Activated CD4-positive, alpha-beta T cell treated with anti-CD3 and anti-CD28 coated beads, Interleukin-2, amount 50 U/mL, for 4 hours (primary cell): Measurements from ENCODE around the gene RAP2A.

ENCODE experiments used
- DNase-seq, 2 experiments: peaks; one replicate each; pipeline ENCODE4 v3.0.0-alpha.2; 2020

RAP2A gene

GRCh38 chr13:97456047-97456446 is 22.1 kb downstream of the RAP2A start:
- no peak for DNase-seq

DNA sequence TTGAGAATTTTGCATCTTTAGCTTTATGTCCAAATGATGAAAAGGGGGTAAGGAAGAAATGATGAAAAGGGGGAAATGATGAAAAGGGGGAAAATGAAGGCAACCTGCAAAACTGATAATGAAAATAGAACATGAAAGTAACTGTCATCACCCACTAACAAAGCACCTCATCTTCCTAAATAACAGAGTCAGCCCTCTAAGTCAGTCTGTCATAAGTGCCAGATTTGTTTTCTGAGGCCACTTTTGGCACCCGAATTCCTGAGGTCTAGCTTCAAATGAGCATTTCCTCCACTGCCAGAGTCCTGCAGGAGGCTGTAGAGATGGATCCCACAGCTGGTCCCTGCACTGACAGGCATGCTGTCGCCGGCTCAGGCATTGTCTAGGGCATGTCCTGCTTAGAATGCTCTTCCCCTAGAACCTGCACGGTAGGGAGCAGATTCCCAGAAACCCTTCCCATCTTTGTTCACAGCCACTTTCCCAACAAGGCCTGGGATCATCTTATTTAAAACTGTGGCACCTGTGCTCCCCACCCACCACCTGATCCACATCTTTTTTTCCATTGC is 25.3 kb downstream of the RAP2A start:
- no peak for DNase-seq

DNA sequence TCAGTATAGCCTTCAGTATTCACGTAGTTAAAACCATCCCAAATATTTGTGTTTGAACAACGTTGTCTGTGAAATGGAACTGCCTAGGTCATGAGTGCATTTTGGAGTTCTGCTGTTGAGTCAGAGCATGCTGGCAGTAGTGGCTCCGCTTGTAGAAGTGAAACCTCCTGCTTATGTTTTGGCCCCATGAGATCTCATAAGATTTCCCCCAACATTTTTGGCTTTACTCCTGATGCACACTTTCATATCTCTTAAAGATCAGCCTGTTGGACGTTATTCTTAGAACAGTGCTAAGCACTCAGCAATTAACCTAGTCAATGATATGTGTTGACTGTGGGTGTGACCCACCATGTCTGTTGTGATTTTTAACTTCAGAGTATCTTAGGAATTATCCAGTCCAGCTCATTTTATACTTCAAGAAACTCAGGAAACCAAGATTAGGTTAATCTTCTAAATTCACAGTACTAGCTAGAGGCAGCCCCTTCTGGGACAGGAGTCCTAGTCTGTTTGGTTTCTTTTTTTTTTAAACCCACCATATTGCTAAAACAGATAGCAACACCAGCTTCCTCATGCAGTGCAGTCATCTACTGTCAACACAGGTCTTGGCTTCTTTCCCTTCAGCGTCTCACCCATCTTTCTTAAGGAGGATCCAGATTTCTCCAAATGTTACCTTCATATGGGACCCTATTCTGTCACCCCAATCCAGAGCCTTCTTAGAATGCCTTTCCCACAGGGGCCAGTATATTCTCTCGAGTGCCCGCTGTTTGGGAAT is 26.2 kb downstream of the RAP2A start:
- DNase-seq: no peak

DNA sequence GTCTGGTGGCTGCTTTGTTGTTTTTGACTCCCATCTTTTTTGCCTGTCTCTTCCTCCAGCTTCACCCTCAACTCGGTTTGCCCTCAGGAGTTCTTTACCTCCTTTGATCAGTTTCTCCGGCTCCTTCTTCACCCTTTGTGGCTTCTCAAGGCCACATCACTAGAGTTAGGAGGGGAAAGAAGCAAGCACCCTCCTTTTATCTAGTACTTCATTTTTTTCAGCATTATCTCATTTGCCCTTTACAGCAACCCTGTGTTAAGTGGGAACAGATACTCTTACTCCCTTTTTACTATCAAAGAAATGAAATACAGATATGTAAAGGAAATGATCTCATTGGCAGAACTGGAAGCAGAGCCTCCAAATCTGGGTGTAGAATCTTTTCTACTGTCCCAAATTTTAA is 26.9 kb downstream of the RAP2A start:
- no peak for DNase-seq

- no peak for DNase-seq
Observed at GRCh38 chr13:97464561-97464960, 30.6 kb downstream of the RAP2A start.

- no peak for DNase-seq
Observed at GRCh38 chr13:97466722-97467121, 32.8 kb downstream of the RAP2A start.

- no peak for DNase-seq
Observed at GRCh38 chr13:97468331-97468730, 34.4 kb downstream of the RAP2A start.

- no peak for DNase-seq
Observed at GRCh38 chr13:97471711-97472110, 37.7 kb downstream of the RAP2A start.

- no peak for DNase-seq
Observed at GRCh38 chr13:97474349-97474980, 40.5 kb downstream of the RAP2A start.

DNA sequence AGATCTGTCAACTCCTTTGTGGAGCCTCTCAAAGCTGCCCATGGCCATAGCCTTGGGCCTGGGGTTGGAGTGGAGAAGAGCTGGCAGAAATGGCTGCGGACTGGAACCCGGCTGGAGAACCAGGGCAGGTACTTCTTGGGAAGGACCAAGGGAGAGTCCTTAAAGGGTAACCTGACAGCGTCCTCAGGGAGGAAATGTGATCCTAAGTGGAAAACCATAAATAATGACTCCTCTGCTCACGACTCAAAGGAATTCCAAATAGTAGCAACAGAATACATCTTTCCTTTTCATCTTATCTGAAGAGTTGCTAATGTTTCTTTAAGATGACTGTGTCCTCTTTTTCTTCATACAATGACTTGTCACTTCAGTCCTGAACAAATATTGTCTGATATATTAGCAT is 41.0 kb downstream of the RAP2A start:
- DNase-seq: no peak

GRCh38 chr13:97477844-97478243 is 43.9 kb downstream of the RAP2A start:
- no peak for DNase-seq

- DNase-seq: no peak
Observed at GRCh38 chr13:97478247-97478646, 44.3 kb downstream of the RAP2A start.

- DNase-seq: no peak
Observed at GRCh38 chr13:97483465-97483864, 49.5 kb downstream of the RAP2A start.

DNA sequence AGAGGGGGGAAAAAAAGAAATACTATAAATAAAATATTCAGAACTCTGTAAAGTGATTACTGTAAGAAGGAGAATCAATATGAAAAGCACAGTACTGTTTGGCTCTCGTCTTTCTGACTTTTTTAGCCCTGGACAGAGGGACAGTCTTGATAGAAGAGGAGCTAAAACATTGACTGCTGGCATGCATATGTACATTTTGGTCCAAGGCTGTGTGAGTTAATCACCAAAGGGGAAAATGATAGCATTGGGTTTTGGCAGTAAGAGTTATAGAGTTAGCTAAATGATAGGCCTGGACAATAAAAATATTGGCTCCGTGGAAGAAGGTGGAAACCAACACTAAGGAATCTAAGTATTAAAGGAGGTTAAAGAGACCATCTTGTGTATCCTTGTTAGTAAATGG is 50.3 kb downstream of the RAP2A start:
- DNase-seq: no peak

DNA sequence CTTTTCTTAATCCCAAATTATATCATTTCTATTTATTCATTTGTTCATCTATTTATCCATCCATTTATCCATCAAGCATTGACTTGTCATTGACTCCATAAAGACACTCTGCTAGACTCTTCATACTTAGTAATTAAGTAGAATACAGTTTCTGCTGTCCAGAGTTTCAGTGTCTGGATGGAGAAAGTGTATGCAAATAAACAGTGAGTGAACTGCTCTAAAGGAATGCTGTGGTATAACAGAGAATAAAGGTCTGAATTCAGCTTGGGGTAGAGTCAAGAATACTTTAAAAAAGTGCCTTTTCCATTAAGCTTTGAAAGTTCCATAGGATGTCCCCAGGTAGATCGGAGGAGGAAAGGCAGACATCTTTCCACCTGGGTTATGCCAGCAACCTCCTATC is 51.4 kb downstream of the RAP2A start:
- no peak for DNase-seq

DNA sequence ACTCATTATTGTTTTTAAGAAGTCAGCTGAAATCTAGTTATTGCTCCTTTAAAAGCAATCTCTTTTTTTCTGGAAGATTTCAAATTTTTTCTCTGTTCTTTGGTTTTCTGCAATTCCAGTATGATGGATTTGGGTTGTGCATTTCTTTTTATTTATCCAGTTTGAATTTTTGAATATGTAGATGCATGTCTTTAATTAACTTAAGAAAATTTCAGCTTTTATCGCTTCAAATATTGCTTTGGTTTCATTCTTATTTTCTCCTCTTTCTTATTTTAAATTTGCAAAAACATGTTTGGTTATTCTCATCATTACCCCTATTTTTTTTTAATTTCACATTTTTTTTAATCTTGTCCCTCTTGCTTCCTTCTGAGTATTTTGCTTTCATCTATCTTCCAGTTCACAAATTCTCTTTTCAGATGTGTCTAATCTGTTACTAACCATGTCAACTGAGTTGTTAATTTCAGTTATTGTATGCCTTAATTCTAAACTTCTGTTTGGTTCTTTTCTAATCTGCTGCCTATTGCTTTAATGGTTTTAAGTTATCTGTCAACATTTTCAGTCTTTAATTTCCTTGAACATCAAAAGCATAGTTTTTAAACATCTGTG is 56.8 kb downstream of the RAP2A start:
- no peak for DNase-seq

- DNase-seq: no peak
Observed at GRCh38 chr13:97491452-97491851, 57.5 kb downstream of the RAP2A start.

- DNase-seq: no peak
Observed at GRCh38 chr13:97492257-97492656, 58.3 kb downstream of the RAP2A start.

GRCh38 chr13:97492684-97493371 is 58.9 kb downstream of the RAP2A start:
- no peak for DNase-seq

DNA sequence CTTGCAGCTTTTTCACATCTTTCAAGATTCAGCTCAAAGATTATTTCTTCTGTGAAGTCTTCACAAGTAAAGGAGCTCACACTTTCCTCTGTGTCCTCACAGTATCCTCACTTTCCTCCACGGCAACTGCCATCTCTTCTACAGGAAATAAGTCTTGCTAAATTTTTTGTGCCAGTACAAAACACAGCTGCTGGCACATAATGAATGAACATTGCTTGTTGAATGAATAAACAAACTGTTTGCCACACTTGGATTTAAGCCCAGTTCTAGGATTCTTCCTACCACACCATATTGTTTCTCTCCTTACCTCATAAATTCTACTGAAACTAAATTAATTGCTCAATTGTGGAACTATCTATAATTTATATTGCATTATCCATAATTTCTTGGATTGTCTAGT is 59.5 kb downstream of the RAP2A start:
- DNase-seq: no peak

DNA sequence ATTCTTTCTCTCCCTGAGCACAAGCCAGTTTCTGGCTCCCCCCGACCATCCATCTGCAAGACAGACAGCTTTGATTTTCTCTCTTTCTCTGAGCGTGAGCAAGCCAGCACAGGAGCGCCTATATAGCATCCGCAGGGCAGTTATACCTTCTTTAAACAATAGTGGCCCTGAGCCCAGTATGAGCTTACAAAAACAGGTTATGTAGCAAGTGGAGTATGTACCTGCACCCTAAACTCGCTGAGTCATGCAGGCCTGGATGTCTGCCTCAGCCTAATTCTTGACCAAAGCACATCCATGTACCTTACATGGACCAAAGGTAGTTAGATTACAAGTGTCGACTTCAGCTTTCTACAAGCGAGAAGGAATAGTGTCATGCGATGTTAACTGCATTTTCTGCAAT is 61.7 kb downstream of the RAP2A start:
- no peak for DNase-seq

DNA sequence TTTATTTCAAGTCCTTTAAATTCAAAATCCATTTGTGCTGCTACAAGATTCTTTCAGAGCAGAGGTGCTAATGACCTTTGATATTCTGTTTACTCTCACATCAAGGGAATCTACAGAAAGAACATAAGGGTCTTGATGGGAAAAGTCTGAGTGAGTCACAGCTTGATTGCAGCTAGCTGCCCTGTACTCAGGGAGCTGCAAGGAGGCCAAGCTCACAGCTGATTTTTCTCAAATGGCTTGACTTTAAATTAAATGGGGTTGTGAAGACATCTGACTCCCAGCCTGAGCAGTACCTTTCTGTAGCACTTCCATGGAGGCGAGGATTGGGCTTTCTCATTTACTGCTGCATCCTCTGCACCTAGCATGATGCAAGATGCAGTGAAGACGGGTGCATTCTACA is 62.5 kb downstream of the RAP2A start:
- DNase-seq: no peak

- DNase-seq: no peak
Observed at GRCh38 chr13:97497400-97497799, 63.4 kb downstream of the RAP2A start.
